Activated CD4-positive, alpha-beta T cell treated with anti-CD3 and anti-CD28 coated beads, Interleukin-2, amount 50 U/mL, for 1 hour (primary cell): ENCODE measurements around the gene DCDC1.
A peak's percentile ranks its signal among the peaks of the same experiment; 100 is the strongest.
"Not testable (repeated sequence)": the region's sequence is repeated elsewhere in the genome, so short reads cannot be mapped to it uniquely, and the experiment has no call there.

Experiments used
- DNase-seq: peaks from one replicate; pipeline ENCODE4 v3.0.0-alpha.2; 2020

Gene DCDC1

DNA sequence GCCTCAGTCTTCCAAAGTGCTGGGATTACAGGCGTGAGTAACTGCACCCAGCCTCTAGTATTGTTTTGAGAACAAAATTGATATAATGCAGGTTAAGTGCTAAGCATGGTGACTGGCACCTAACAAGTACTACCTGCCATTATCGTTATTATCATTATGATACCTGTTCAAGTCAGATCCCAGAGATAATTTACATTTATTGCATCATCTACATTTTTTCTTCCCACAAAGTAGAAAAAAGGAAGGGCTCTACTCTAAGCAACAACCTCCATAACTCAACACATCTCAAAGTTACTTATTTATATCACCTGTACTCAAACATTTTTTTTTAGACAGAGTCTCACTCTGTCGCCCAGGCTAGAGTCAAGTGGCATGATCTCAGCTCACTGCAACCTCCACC, 42.1 kb downstream of the DCDC1 start:
- DNase-seq, result no peak

DNA sequence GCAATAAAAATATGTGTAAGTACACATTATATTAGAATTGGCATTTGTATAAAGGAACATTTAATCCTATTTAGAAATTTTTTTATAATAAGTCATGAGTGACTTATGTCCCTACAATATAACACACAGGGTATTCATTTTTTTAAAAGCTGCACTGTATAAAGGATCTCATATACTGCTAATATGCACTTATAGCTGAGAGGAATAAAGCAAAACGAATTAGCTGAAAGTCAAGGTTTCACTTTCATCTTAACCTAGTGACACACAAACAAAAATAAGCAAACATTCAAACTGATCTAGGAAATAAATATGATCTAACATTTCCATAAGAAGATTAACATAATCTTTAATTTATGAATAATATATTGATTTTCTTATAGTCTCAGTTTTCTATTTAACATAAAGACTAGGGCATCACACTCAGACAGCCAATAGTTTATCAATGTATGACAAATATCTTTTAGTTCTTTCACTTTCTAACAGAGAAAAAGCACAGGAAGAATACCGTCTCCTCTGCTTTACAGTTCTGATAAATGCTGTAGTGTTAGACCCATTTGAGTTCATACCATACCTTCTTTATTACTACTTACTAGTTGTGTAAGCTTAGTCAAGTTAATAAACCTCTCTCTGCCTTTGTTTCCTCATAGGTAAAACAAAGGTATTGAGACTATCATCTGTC, 42.9 kb downstream of the DCDC1 start:
- no peak for DNase-seq

DNA sequence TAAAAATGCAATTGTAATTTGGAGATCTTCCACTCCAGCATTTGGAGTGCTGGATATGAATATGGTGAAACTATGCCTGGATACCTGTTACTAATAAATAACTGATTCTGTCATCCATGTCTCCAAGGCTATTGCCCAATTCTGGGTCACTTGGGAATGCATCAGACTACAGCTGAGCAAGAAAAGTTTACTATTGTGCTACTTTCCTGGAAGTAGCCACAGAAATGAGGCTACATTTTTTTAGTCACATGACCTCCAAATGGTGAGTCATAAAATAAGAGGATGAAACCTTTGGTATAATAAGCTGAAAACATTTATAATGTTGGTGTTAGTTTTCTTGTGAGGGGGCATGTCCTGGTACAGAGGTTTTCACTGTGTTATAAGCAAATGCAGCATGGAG, 44.4 kb downstream of the DCDC1 start:
- DNase-seq, result no peak

DNA sequence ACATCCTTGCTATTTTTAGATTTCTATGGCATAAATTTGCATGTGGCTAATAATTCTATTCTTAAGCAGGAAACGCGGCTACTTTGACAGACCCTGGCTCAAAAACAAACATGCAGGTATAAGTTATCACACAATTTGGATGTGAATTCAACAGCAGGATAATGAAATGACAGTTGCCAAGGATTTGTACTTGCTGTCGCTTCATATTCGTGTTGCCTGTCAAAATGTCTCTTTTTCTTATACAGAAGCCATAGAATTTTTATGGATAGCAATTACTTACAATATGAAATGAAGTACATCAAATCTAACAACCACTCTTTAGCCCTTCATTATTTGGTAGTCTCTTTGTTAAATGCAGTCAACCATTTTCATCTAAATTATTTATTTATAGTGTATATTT, 46.4 kb downstream of the DCDC1 start:
- DNase-seq, result no peak

DNA sequence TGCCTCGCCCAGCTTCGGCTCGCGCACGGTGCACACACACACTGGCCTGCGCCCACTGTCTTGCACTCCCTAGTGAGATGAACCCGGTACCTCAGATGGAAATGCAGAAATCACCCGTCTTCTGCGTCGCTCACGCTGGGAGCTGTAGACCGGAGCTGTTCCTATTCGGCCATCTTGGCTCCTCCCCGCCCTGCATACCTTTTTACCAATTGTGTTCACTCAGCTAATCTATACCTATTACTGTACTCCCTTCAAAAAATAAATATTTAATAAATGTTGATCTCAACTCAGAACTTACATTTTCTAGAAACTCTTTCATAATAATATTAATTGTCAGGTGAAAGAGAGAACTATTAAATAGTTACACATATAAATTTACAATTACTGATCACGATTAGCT, 48.0 kb downstream of the DCDC1 start:
- not testable (repeated sequence) for DNase-seq

DNA sequence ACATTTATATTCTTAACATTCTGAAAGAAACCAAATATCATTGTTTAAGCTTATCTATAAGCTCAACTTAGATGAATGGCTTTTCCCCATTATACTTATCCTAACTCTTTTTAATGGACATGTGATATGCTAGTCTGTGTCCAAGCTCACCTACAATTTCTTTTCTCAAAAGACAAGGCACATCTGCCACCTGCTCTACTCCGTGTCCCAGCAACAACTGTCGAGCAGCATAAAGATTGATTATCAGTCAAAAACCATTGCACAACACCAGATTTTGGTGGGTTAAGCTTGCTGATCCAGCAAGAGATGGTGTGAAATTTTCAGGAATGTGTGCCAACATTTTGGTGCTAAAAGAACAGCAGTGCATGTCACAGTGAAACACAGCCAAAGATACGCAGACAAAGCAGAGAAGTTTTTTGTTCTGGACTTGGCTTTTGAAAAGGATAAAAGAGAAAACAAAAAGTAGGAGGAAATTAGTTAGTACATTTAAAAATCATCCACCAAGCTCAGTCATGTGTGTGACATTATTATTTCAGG, 65.8 kb downstream of the DCDC1 start:
- DNase-seq, result no peak

DNA sequence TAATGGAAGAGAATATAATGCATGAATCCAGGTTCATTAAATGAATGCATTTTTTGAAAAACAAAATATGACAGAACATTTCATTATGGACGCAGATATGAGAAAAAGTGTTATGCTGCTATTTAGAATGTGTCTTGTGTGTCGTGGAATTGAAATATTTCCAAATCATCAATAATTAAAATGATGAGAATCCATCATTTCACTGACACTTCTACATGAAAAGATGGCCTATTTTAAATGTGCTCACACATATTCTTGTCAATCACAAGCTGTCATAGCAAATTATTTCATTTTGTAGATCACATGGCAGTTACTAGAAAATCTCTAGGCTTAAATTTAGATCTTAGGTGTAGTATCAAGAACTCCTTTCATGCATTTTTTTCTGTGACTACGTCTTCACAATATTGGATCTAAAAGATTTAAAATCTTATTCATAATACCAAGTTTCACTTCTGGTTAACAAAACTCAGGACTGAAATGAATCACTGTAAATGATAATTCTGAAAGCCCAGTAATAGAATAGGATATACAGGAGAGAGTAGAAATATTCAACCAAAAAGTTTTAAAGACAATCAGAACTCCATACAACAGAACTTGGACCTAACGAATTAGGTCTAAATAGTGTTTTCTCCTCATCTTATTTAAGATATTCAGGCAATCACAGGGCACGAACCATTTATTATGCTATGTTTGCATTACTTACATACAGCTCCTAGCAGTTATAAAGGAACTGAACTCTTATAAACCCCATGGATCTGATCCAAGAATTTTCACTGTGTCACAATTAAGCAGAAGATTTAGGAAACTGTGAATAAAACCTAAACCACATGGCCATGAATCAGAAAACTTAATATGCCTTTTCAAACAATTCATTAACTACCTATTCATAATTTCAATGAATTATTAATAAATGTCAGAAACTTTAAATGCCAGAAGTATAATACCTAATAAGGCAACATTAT, 67.7 kb downstream of the DCDC1 start:
- DNase-seq, result no peak

DNA sequence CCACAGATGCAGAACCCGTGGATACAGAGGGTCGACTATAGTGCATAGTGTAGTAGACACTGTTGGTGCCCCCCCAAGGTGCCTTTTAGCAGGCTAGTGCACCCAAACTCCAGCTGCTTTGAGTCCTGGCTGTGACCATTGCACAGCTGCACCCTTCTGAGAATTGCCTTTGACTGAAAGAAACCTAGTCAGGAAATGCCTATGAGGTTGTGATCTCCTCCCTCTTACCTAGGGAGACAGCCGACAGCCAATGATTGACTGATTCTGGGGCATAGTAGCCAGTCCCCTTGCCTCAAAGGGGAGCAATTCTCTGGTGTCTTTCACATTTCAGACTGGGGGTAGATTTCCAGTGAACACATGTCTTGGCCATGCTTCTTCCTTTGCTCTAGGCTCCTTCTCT, 74.2 kb downstream of the DCDC1 start:
- no peak for DNase-seq

DNA sequence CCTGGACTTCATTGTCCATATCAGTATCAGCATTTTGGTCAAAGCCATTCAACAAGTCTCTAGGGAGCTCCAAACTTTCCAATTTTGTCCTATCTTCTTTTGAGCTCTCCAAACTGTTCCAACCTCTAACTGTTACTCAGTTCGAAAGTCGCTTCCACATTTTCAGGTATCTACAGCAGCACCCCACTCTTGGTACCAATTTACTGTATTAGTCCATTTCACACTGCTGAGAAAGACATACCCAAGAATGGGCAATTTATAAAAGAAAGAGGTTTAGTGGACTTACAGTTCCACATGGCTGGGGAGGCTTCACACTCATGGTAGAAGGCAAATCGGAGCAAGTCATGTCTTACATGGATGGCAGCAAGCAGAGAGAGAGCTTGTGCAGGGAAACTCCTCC, 96.0 kb downstream of the DCDC1 start:
- not testable (repeated sequence) for DNase-seq

DNA sequence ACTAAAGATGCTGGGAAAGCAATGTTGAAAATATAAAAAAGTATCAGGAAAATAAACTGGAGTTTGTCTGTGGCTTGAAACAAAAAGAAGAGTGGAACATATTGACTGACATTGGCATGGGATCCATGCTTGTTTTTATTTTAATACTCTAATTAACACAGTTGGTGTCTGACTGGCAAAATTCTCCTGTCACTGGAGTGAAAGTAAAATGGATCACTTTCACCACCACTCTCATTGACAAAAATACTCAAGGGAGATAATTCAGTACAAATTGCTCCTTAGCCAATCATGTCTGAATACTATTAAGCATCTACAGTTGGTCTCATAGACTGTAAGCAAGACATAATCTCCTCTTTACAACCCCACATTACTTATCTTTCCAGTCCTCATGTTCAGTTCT, 101.8 kb downstream of the DCDC1 start:
- DNase-seq, result no peak

DNA sequence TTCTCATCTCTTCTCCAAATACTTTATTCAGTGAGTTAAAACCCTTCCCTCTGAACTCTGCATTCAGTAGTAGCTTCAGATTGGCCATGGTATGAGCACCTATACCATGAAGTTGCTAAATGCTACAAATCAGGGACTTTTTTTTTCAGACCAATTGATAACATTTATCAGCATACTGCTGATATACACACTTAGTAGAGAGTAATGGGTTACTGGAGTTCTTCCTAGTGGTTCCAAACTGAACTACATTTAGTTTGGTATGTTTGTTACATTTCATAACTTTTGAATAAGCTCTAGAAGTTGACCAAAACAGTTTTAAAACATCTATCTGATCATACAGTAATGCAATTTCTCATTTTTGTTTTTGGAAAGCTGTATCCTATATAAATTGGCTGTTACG, 104.7 kb downstream of the DCDC1 start:
- no peak for DNase-seq

DNA sequence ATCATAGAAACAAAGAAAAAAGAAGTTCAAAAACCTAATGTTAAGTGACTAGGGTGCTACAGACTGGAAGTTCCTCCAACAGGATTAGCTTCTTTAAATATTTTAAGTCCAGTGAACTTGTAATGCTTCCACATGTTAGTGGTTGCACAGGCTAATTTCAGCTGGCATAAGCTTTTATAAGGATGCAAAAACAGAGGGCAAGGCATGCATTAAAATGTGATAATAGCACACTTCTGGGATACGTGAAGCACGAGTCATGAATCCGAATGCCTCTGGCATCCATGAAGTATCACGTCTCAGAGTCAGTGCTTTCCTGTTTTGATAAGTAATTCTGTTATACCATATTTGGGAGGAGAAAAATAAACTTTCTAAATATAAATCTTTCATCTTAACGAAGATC, 106.8 kb downstream of the DCDC1 start:
- no peak for DNase-seq

DNA sequence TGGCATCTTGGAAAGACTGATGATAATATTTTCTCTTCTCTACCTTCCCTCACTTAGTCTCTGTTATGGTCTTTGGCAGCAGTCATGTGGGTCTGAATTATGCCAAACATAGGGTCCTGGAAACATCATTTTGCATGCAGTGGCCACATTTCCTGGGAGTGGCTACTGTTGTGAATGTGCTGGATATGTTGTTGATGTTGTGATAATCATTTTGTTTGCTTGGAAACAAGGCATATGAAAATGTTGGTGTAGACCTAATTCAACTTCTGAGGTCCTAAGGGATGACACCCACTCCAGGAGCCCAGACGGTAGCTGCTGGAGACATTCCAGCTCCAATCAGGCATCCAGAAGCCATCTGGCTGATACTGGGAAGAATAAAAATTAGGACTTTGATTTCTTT, 109.7 kb downstream of the DCDC1 start:
- no peak for DNase-seq

DNA sequence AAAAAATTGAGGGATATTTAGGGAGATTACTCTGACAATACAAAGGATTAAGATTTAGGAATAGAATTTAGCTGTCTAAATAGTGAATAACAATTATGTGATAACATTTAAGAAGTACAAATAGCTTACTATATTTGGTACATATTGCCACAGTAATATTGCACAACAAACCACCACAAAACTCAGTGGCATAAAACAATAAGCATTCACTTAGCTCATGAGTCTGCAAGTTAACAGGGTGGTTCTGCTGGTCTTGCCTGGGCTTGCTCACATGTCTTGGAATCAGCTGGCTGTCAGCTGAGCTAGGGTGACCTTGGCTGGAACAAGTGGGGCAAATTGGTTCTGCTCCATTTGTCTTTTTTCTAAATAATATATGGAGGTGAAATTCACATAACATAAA, 115.1 kb downstream of the DCDC1 start:
- DNase-seq, result no peak

DNA sequence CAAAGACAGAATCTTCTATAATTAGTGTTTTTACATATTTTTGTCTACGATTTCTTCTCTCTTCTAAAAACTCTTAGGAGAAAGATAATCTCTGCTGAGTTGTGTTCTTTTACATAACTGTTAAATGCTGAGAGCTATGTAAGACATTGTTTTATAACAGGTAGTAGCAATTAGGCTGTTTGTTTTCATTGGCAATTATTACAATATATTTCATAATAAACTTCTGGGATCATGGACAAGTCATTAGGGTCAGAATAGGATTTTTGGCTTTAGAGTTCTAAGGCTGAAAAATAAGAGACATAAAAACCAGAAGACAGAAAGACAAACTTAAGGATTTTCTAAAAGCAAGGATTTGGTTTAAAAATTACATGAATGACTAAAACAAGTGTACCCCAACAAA, 120.8 kb downstream of the DCDC1 start:
- DNase-seq, result no peak

DNA sequence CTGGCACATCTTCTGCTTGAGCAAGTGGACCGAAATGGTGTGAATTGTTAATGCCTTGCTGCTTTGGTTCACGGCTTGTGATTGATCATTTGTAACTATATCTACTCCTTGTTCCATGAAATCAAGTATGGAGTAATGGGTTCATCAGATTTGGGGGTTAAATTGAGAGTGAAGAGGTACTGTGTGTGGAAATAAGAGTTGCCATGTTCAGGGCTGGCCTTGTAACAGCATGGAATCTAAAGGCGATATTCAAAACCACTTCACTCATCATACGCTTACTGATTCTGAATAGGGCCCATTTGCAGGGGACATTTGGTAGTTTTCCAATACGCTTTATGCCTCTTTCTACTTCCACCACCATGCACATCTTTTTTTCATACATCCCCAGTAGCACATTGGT, 122.2 kb downstream of the DCDC1 start:
- no peak for DNase-seq

DNA sequence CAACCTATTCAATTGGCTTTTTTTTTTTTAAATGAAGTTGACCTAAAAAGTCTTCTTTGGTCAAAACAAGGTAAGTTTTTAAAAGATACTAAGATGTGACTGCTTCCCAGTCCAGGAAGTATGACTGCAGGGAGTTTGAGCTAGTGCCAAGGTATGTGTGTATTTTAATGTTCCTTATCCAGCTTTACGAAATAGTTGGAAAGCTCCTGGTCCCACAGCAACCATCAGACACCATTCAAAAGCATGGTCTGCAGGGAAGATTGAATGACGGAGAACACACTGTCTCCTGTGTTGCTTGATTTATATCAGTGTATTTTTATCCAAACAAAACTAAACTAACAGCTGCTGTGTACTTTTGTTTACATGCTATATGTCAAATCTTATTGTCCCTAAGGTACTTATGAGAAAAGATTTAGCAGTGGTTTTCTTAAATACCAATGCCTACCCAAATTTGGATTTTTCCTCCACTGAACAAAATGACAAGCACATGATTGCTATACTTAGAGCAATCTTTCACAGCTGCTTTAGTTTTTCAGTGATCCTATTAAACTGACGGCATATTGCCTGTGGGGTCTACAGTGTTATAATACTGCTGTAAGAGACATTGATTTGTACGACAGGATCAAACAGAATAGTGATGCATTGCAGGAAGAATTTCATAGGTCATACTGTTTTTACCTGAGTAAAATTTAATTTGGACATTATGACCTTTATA, 122.9 kb downstream of the DCDC1 start:
- no peak for DNase-seq

DNA sequence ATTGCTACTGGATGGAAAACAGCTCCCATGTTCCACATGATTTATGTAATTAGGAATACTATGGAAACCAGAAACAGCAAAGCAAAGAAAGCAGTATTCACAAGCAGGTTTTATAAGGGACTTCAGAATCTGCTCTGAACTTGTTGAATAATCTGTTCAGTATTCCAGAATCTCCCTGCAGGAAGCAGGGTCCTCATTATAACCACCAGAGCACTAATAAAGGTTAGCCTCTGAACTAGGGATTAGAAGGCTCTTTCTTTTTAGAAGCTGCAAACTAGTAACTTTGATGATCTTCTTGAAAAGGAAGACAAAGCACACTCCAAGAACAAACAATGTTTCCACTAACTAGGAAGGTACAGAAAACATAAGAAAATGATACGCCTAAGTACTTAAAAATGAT, 125.8 kb downstream of the DCDC1 start:
- DNase-seq, result no peak

DNA sequence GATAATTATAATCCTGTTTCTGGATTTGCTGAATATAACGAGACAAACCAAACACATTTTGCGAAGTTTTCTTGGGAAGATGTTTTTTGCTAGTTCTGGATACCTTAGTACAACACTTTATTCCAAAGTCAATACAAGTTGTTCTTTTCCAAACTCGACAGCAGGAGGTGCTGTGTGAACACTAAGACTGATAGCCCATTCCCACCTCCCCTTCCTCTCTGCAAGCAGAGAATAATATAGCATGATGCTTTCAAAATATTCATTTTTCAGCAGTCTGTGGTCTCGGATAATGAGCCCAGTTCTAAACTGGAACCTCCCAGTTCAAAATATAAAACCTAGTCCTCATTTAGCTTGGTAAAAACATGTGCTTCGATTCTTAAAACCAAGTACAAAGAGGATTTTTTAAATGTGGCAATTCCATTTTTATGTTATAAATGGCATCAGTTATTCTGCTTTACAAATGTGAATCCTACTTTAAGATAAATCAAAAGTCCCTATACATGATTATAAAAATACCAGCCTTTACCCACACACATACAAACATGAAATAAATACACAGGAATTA, 129.1 kb downstream of the DCDC1 start:
- DNase-seq, result peak; percentile 3

DNA sequence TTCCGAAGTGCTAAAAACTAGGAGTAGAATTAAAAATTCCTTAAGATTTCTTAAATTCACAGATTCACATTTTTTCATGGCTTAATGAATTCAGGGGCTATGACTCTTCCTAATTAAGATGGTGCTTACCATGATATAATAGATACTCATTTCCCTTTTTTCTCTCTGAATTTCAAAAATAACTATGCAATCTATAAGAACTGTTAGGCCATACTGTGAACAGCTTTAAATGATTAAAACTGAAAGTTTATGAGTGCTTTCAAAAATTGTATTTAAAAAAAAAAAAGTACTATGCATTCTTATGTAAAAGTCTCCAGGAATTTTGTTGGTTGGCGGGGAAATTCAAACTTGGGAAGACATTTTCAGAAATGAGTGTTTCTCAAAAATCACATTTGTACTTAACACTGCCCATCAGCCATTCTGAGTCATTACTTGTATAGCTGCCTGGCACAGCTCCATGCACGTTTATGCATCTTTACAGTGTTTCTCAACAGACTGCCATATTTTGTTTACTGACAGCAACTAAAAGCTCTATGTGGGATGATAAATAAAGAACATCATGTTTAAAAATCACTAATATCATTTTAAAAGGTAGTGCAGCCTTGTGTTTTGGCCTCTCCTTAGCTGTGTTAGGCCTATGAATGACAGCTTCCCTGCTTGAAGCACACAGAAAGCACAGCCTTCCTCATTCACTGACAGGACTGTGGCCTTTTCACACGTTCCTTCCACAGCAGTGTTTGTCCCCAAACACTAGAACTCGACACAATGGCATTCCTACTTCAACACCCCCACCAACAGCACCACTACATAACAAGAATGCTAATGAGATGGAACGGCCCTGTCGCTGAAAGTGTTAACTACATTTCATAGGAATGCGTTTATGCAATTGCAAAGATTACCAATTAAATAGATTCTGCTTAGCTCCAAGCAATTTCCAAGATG, 131.4 kb downstream of the DCDC1 start:
- no peak for DNase-seq

DNA sequence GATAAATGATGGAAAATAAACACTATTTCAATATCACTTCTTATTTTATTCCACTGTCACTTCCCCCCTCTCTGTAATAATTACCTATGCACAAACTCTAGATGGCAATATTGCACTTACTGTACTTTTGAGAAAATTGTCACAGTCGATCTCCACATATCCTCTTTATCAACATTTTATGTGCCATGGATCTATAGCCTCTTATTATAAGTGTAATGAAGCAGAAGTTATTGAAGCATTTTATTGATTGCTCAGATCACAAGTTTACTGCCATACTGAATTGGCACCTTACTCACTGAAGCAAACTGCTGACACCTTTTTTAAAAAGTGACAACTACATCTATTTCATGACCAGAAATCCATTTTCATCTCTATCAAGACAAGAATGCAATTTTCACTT, 133.4 kb downstream of the DCDC1 start:
- DNase-seq, result no peak

DNA sequence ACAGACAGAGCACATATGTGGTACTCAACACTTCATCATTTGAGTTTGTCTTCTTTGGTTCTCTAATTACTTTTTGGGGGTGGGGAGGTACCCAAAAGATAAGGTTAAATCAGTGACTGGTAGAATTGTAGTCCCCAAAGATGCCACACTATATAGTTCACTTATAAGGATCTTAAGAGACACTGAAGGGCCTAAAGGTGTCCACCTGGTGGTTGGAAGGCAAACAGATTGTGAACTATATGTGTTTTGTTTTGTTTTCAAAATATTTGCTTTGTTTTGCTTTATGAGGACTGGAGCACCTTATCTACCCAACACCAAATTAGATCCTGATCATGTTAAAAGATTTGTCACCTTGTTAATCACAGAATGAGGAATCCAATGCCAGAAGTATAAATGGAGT, 136.1 kb downstream of the DCDC1 start:
- no peak for DNase-seq
